K562 (cell line): ENCODE results near the gene SF3A2. TPM values are rescaled to one million over a fixed set of nuclear protein-coding genes. Genes with fewer than 3 reads are reported as not detected.

Experiments used
- ARID2 ChIP-seq: fragments of 450-650 bp; IDR thresholded peaks from 2 replicates; pipeline ENCODE4 v1.6.1; 2017; ENCODE audit warnings: antibody characterized with exemption, mild to moderate bottlenecking
- C11orf30 ChIP-seq: fragments of 450-650 bp; IDR thresholded peaks from 2 replicates; pipeline ENCODE4 v1.6.1; 2016; ENCODE audit warnings: low read depth, mild to moderate bottlenecking
- CHD2 ChIP-seq: IDR thresholded peaks from 2 replicates; pipeline ENCODE4 v1.6.1; 2011; ENCODE audit warnings: low read depth, low read length
- DEAF1 ChIP-seq: fragments of 450-650 bp; formaldehyde crosslinking; IDR thresholded peaks from 2 replicates; pipeline ENCODE4 v1.4.0; 2020; ENCODE audit warnings: mild to moderate bottlenecking, moderate library complexity
- E2F3 ChIP-seq: fragments of 250-450 bp; sonication (Bioruptor Pico); IDR thresholded peaks from 2 replicates; pipeline ENCODE4 v1.4.0; 2020; ENCODE audit warnings: mild to moderate bottlenecking
- GATAD2A ChIP-seq: fragments of 450-650 bp; IDR thresholded peaks from 2 replicates; pipeline ENCODE4 v1.6.1; 2017
- HLTF ChIP-seq: fragments of 450-650 bp; IDR thresholded peaks from 2 replicates; pipeline ENCODE4 v1.6.1; 2016
- HNRNPL ChIP-seq: fragments of 200-400 bp; formaldehyde crosslinking; IDR thresholded peaks from 2 replicates; pipeline ENCODE4 v1.6.1; 2017; ENCODE audit warnings: low read depth, mild to moderate bottlenecking, low read length
- JUN ChIP-seq, 2 experiments: sonication (generic) in 1 of 2; formaldehyde crosslinking in 1 of 2; IDR thresholded peaks; 2 replicates each; pipeline versions ENCODE4 v1.6.1 to v1.8.0; 2012 to 2022; ENCODE audit warnings: borderline replicate concordance in 2 of 2, mild to moderate bottlenecking in 2 of 2, improper control_type of control experiment in 1 of 2, low read depth in 1 of 2, low read length in 1 of 2, missing genetic modification reagents in 1 of 2
- KLF13 ChIP-seq: fragments of 450-650 bp; IDR thresholded peaks from 2 replicates; pipeline ENCODE4 v1.6.1; 2016; ENCODE audit warnings: missing genetic modification characterization, low read depth, mild to moderate bottlenecking, missing compliant biosample characterization, moderate library complexity, borderline replicate concordance
- LCOR ChIP-seq: sonication (generic); formaldehyde crosslinking; IDR thresholded peaks from 2 replicates; pipeline ENCODE4 v1.8.0; 2022; ENCODE audit warnings: mild to moderate bottlenecking, missing genetic modification reagents
- MEIS2 ChIP-seq: fragments of 450-650 bp; IDR thresholded peaks from 2 replicates; pipeline ENCODE4 v1.6.1; 2014; ENCODE audit warnings: mild to moderate bottlenecking; ENCODE audit not compliant: partially characterized antibody
- PHF20 ChIP-seq: fragments of 450-650 bp; IDR thresholded peaks from 2 replicates; pipeline ENCODE4 v1.6.1; 2018; ENCODE audit not compliant: partially characterized antibody
- PRPF4 ChIP-seq: fragments of 200-400 bp; formaldehyde crosslinking; IDR thresholded peaks from one replicate; pipeline ENCODE4 v1.6.1; 2017; ENCODE audit warnings: low read length, low read depth, mild to moderate bottlenecking; ENCODE audit not compliant: insufficient read depth, poor library complexity, severe bottlenecking
- PTTG1 ChIP-seq: fragments of 450-650 bp; IDR thresholded peaks from 2 replicates; pipeline ENCODE4 v1.6.1; 2016; ENCODE audit warnings: low read depth, mild to moderate bottlenecking, missing genetic modification characterization, missing compliant biosample characterization
- RAD21 ChIP-seq, 2 experiments: fragments of 250-450 bp in 1 of 2; fragments of 450-650 bp in 1 of 2; sonication (Bioruptor Pico) in 1 of 2; formaldehyde crosslinking in 1 of 2; IDR thresholded peaks in 1 of 2; conservative IDR thresholded peaks in 1 of 2; 2 replicates each; pipeline versions ENCODE4 v1.4.0 to v1.8.0; 2020 to 2022; ENCODE audit warnings: mild to moderate bottlenecking in 2 of 2, moderate library complexity in 1 of 2
- SMC3 ChIP-seq: conservative IDR thresholded peaks from 2 replicates; pipeline ENCODE4 v1.6.1; 2011; ENCODE audit warnings: low read depth, low read length, improper control_type of control experiment; ENCODE audit not compliant: insufficient read depth
- ZNF583 ChIP-seq: fragments of 250-450 bp; sonication (Bioruptor Pico); IDR thresholded peaks from 2 replicates; pipeline ENCODE4 v1.4.0; 2020
- ZNF584 ChIP-seq: fragments of 200-800 bp; sonication (Bioruptor generic); IDR thresholded peaks from 2 replicates; pipeline ENCODE4 v1.6.1; 2016; ENCODE audit warnings: low read depth, mild to moderate bottlenecking, missing genetic modification characterization, missing compliant biosample characterization
- polyA plus RNA-seq, 8 experiments: library from polyadenylated mRNA; depleted of rRNA in 4 of 8; stranded (reverse) in 5 of 8; unstranded in 3 of 8; fragments of >200 nt; fragmentation: Nextera tagmentation in 2 of 8; fragmentation: Illumina TruSeq in 1 of 8; extraction: Ambion mirVana in 2 of 8; extraction: Trizol in 1 of 8; gene quantifications; 2 replicates each; pipeline versions ENCODE4 v1.2.1 to v1.2.3, GENCODE V29; 2011 to 2014; ENCODE audit warnings: inconsistent platforms in 1 of 8, missing spikeins in 1 of 8
- total RNA-seq, 7 experiments: library from RNA; depleted of rRNA in 6 of 7; stranded (reverse); fragments of >200 nt in 6 of 7; fragmentation: Illumina TruSeq in 2 of 7; extraction: Trizol in 2 of 7; gene quantifications; 2 replicates each; pipeline versions ENCODE4 v1.2.1 to v1.2.3, GENCODE V29; 2011 to 2021; ENCODE audit warnings: low replicate concordance in 1 of 7
- TF ChIP-seq, protein P1 (sequence below), 2 experiments: fragments of 450-650 bp; IDR thresholded peaks; 2 replicates each; pipeline ENCODE4 v1.6.1; 2016
- TF ChIP-seq, protein P2 (sequence below): sonication (generic); formaldehyde crosslinking; IDR thresholded peaks from 2 replicates; pipeline ENCODE4 v1.8.0; 2022; ENCODE audit warnings: missing genetic modification reagents, mild to moderate bottlenecking, moderate library complexity, borderline replicate concordance
- TF ChIP-seq, protein P3 (sequence below): sonication (generic); formaldehyde crosslinking; IDR thresholded peaks from 2 replicates; pipeline ENCODE4 v1.8.1; 2023; ENCODE audit warnings: mild to moderate bottlenecking, missing genetic modification reagents

SF3A2 gene
- total and polyA plus RNA-seq, 9 of the 15 experiments (the other 6 are each of a cell fraction or from before 2014, with no cell fraction given): 0.17 to 194 (median 22.8) TPM

- TF ChIP-seq DEAF1 (peak; percentile 97), LCOR (CRISPR knock-in tag) (peak; percentile 70), ZNF584 (CRISPR knock-in tag) (no peak), KLF13 (tag) (peak; percentile 99), PRPF4 (peak; percentile 54), E2F3 (CRISPR knock-in tag) (peak; percentile 85; the same call in 1 of the 2 replicates), RAD21 (CRISPR knock-in tag; conservative IDR thresholded peaks at IDR 0.05 in 1 of 2, IDR thresholded peaks at IDR 0.05 in 1 of 2) (peak; percentile 98 to 100), HNRNPL (peak; percentile 73; the same call in 1 of the 2 replicates), GATAD2A (peak; percentile 38; the same call in 1 of the 2 replicates), PTTG1 (no peak), HLTF (0 out of 2 replicates have a peak, but pooled peaks have one; percentile 12), JUN (IDR thresholded peaks at IDR 0.05; ENCODE audit: borderline replicate concordance, low read depth, low read length) (peak; percentile 77; the same call in 1 of the 2 replicates), JUN (CRISPR knock-in tag; IDR thresholded peaks at IDR 0.05; ENCODE audit: borderline replicate concordance) (peak; percentile 78), C11orf30 (peak; percentile 72), MEIS2 (peak; percentile 80), ZNF583 (peak; percentile 76), ARID2 (0 out of 2 replicates have a peak, but pooled peaks have one; percentile 20), SMC3 (peak; percentile 94), CHD2 (no peak), PHF20 (peak; percentile 80)
- TF ChIP-seq, protein P1, sequence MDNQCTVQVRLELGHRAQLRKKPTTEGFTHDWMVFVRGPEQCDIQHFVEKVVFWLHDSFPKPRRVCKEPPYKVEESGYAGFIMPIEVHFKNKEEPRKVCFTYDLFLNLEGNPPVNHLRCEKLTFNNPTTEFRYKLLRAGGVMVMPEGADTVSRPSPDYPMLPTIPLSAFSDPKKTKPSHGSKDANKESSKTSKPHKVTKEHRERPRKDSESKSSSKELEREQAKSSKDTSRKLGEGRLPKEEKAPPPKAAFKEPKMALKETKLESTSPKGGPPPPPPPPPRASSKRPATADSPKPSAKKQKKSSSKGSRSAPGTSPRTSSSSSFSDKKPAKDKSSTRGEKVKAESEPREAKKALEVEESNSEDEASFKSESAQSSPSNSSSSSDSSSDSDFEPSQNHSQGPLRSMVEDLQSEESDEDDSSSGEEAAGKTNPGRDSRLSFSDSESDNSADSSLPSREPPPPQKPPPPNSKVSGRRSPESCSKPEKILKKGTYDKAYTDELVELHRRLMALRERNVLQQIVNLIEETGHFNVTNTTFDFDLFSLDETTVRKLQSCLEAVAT (IDR thresholded peaks at IDR 0.05): peak in 1 of 2 experiments; percentile 49; a peak in 1 of 4 replicates
- TF ChIP-seq, protein P2, sequence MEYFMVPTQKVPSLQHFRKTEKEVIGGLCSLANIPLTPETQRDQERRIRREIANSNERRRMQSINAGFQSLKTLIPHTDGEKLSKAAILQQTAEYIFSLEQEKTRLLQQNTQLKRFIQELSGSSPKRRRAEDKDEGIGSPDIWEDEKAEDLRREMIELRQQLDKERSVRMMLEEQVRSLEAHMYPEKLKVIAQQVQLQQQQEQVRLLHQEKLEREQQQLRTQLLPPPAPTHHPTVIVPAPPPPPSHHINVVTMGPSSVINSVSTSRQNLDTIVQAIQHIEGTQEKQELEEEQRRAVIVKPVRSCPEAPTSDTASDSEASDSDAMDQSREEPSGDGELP: peak; percentile 82
- TF ChIP-seq, protein P3, sequence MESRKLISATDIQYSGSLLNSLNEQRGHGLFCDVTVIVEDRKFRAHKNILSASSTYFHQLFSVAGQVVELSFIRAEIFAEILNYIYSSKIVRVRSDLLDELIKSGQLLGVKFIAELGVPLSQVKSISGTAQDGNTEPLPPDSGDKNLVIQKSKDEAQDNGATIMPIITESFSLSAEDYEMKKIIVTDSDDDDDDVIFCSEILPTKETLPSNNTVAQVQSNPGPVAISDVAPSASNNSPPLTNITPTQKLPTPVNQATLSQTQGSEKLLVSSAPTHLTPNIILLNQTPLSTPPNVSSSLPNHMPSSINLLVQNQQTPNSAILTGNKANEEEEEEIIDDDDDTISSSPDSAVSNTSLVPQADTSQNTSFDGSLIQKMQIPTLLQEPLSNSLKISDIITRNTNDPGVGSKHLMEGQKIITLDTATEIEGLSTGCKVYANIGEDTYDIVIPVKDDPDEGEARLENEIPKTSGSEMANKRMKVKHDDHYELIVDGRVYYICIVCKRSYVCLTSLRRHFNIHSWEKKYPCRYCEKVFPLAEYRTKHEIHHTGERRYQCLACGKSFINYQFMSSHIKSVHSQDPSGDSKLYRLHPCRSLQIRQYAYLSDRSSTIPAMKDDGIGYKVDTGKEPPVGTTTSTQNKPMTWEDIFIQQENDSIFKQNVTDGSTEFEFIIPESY (CRISPR knock-in tag): peak; percentile 92
Measured at GRCh38 chr19:2236314-2237050, at the start of gene SF3A2, which contains the start of gene PLEKHJ1 (continued).
